ENCODE measurements around the gene FGFRL1.
"Not testable (repeated sequence)": the region's sequence is repeated elsewhere in the genome, so short reads cannot be mapped to it uniquely, and the experiment has no call there.

FGFRL1 gene

GRCh38 chr4:1053080-1053661 is 41.7 kb downstream of the FGFRL1 start:
- no peak for DNase-seq (ENCODE audit: low read depth)

- DNase-seq (ENCODE audit: low read depth): not testable (repeated sequence)
Measured at GRCh38 chr4:1053891-1054290, 42.5 kb downstream of the FGFRL1 start.

GRCh38 chr4:1054696-1055242 is 43.3 kb downstream of the FGFRL1 start:
- DNase-seq (ENCODE audit: low read depth): not testable (repeated sequence)

GRCh38 chr4:1055243-1055701 is 43.8 kb downstream of the FGFRL1 start:
- DNase-seq (ENCODE audit: low read depth): not testable (repeated sequence)

GRCh38 chr4:1055721-1056590 is 44.5 kb downstream of the FGFRL1 start:
- DNase-seq (ENCODE audit: low read depth): peak; percentile 71

- DNase-seq (ENCODE audit: low read depth): no peak
Measured at GRCh38 chr4:1056671-1057402, 45.4 kb downstream of the FGFRL1 start.

GRCh38 chr4:1057403-1057745 is 45.9 kb downstream of the FGFRL1 start:
- no peak for DNase-seq (ENCODE audit: low read depth)

- DNase-seq (ENCODE audit: low read depth): no peak
Measured at GRCh38 chr4:1058198-1058996, 47.0 kb downstream of the FGFRL1 start.

- no peak for DNase-seq (ENCODE audit: low read depth)
Measured at GRCh38 chr4:1058997-1059665, 47.7 kb downstream of the FGFRL1 start.

- DNase-seq (ENCODE audit: low read depth): no peak
Measured at GRCh38 chr4:1060121-1060520, 48.7 kb downstream of the FGFRL1 start.

GRCh38 chr4:1060621-1061020 is 49.2 kb downstream of the FGFRL1 start:
- no peak for DNase-seq (ENCODE audit: low read depth)

GRCh38 chr4:1061056-1061700 is 49.8 kb downstream of the FGFRL1 start:
- no peak for DNase-seq (ENCODE audit: low read depth)

- DNase-seq (ENCODE audit: low read depth): no peak
Measured at GRCh38 chr4:1061760-1062159, 50.3 kb downstream of the FGFRL1 start.

- DNase-seq (ENCODE audit: low read depth): no peak
Measured at GRCh38 chr4:1062419-1062818, 51.0 kb downstream of the FGFRL1 start.

- DNase-seq (ENCODE audit: low read depth): no peak
Measured at GRCh38 chr4:1065732-1066131, 54.3 kb downstream of the FGFRL1 start.

GRCh38 chr4:1069394-1069793 is 58.0 kb downstream of the FGFRL1 start:
- DNase-seq (ENCODE audit: low read depth): no peak

- DNase-seq (ENCODE audit: low read depth): peak; percentile 14
Measured at GRCh38 chr4:1072830-1073446, 61.5 kb downstream of the FGFRL1 start.

GRCh38 chr4:1074077-1074476 is 62.7 kb downstream of the FGFRL1 start:
- DNase-seq (ENCODE audit: low read depth): no peak

- DNase-seq (ENCODE audit: low read depth): no peak
Measured at GRCh38 chr4:1075225-1075624, 63.8 kb downstream of the FGFRL1 start.
